H9 (cell line): ENCODE data around the gene ABCA12. TPM values are rescaled to one million over a fixed set of nuclear protein-coding genes. Genes with fewer than 3 reads are reported as not detected.

Experiments used
- DNase-seq: peaks from one replicate; pipeline ENCODE4 v3.0.0-alpha.2; 2017
- H2AFZ ChIP-seq: one replicate; pipeline ENCODE4 v1.6.1; 2013; ENCODE audit warnings: mild to moderate bottlenecking, low read length, control low read depth, moderate library complexity
- H2AK5ac ChIP-seq: 2 replicates; pipeline ENCODE4 v1.6.1; 2013; ENCODE audit warnings: low read length, control low read depth, mixed read lengths; ENCODE audit not compliant: insufficient read length
- H2BK120ac ChIP-seq: one replicate; pipeline ENCODE4 v1.6.1; 2013; ENCODE audit warnings: low read depth, mild to moderate bottlenecking, low read length, control low read depth, inconsistent platforms; ENCODE audit not compliant: poor library complexity, severe bottlenecking
- H2BK12ac ChIP-seq: 2 replicates; pipeline ENCODE4 v1.6.1; 2013; ENCODE audit warnings: low read length, control low read depth, mixed read lengths, low read depth; ENCODE audit not compliant: insufficient read length
- H2BK15ac ChIP-seq: 2 replicates; pipeline ENCODE4 v1.6.1; 2013; ENCODE audit warnings: low read depth, low read length, control low read depth
- H2BK20ac ChIP-seq: one replicate; pipeline ENCODE4 v1.6.1; 2013; ENCODE audit warnings: low read depth, mild to moderate bottlenecking, low read length, control low read depth, inconsistent platforms; ENCODE audit not compliant: poor library complexity, severe bottlenecking
- H2BK5ac ChIP-seq: 2 replicates; pipeline ENCODE4 v1.6.1; 2013; ENCODE audit warnings: low read length, control low read depth, mixed read lengths; ENCODE audit not compliant: insufficient read length
- H3K14ac ChIP-seq: 2 replicates; pipeline ENCODE4 v1.6.1; 2013; ENCODE audit warnings: low read length, control low read depth; ENCODE audit not compliant: insufficient read depth
- H3K18ac ChIP-seq: 2 replicates; pipeline ENCODE4 v1.6.1; 2013; ENCODE audit warnings: low read depth, mild to moderate bottlenecking, mixed read lengths, low read length, control low read depth; ENCODE audit not compliant: insufficient read length
- H3K23ac ChIP-seq: 2 replicates; pipeline ENCODE4 v1.6.1; 2013; ENCODE audit warnings: low read length, control low read depth, mixed read lengths, low read depth; ENCODE audit not compliant: insufficient read length
- H3K23me2 ChIP-seq: 2 replicates; pipeline ENCODE4 v1.6.1; 2013; ENCODE audit warnings: low read depth, mild to moderate bottlenecking, mixed read lengths, low read length, control low read depth; ENCODE audit not compliant: insufficient read length, poor library complexity, severe bottlenecking
- H3K27ac ChIP-seq: 2 replicates; pipeline ENCODE4 v1.5.1; 2013; ENCODE audit warnings: low read length, control low read depth, mixed read lengths, low read depth; ENCODE audit not compliant: insufficient read length
- H3K27me3 ChIP-seq: 2 replicates; pipeline ENCODE4 v1.6.1; 2013; ENCODE audit warnings: low read length, control low read depth, inconsistent platforms; ENCODE audit not compliant: insufficient read depth
- H3K4ac ChIP-seq: 2 replicates; pipeline ENCODE4 v1.6.1; 2013; ENCODE audit warnings: low read depth, mild to moderate bottlenecking, control low read depth, inconsistent platforms, low read length, moderate library complexity
- H3K4me1 ChIP-seq: 2 replicates; pipeline ENCODE4 v1.6.1; 2013; ENCODE audit warnings: low read length, control low read depth, inconsistent platforms; ENCODE audit not compliant: insufficient read depth
- H3K4me2 ChIP-seq: 2 replicates; pipeline ENCODE4 v1.6.1; 2013; ENCODE audit warnings: low read length, control low read depth, mixed read lengths; ENCODE audit not compliant: insufficient read length, insufficient read depth
- H3K56ac ChIP-seq: 2 replicates; pipeline ENCODE4 v1.6.1; 2013; ENCODE audit warnings: low read depth, mild to moderate bottlenecking, mixed read lengths, low read length, control low read depth; ENCODE audit not compliant: insufficient read length
- H3K79me1 ChIP-seq: 2 replicates; pipeline ENCODE4 v1.6.1; 2013; ENCODE audit warnings: low read depth, mild to moderate bottlenecking, moderate library complexity, low read length, control low read depth, inconsistent platforms; ENCODE audit not compliant: insufficient read depth, poor library complexity, severe bottlenecking
- H3K79me2 ChIP-seq: 2 replicates; pipeline ENCODE4 v1.6.1; 2013; ENCODE audit warnings: low read length, control low read depth, inconsistent platforms; ENCODE audit not compliant: insufficient read depth
- H3K9ac ChIP-seq: 2 replicates; pipeline ENCODE4 v1.6.1; 2013; ENCODE audit warnings: low read length, control low read depth, mixed read lengths; ENCODE audit not compliant: insufficient read length; ENCODE audit errors: extremely low read depth
- H3K9me3 ChIP-seq: one replicate; pipeline ENCODE4 v1.6.1; 2013; ENCODE audit warnings: low read depth, low read length, inconsistent platforms; ENCODE audit not compliant: control insufficient read depth
- H3T11ph ChIP-seq: one replicate; pipeline ENCODE4 v1.6.1; 2013; ENCODE audit warnings: mild to moderate bottlenecking, low read length, control low read depth, inconsistent platforms
- H4K20me1 ChIP-seq: one replicate; pipeline ENCODE4 v1.6.1; 2013; ENCODE audit not compliant: control insufficient read depth, insufficient read length, insufficient read depth
- H4K5ac ChIP-seq: 2 replicates; pipeline ENCODE4 v1.6.1; 2013; ENCODE audit warnings: low read depth, mild to moderate bottlenecking, mixed read lengths, low read length, control low read depth; ENCODE audit not compliant: insufficient read length
- H4K8ac ChIP-seq: replicated peaks from 2 replicates; pipeline ENCODE4 v1.6.1; 2013; ENCODE audit warnings: low read length, control low read depth, mixed read lengths, low read depth; ENCODE audit not compliant: insufficient read length
- H4K91ac ChIP-seq: 2 replicates; pipeline ENCODE4 v1.6.1; 2013; ENCODE audit warnings: low read depth, mild to moderate bottlenecking, moderate library complexity, mixed read lengths, low read length, control low read depth; ENCODE audit not compliant: insufficient read length
- H3K27ac Mint-ChIP-seq, 3 experiments: 2 replicates in 2 of 3; 3 replicates in 1 of 3; pipeline ENCODE4 v1.8.0; 2020 to 2021; ENCODE audit warnings: mixed read lengths in 3 of 3, mild to moderate bottlenecking in 1 of 3, moderate library complexity in 1 of 3
- H3K27me3 Mint-ChIP-seq: 2 replicates; pipeline ENCODE4 v1.8.0; 2021; ENCODE audit warnings: low read depth, mild to moderate bottlenecking, moderate library complexity, mixed read lengths
- H3K36me3 Mint-ChIP-seq, 3 experiments: 2 replicates in 2 of 3; 3 replicates in 1 of 3; pipeline ENCODE4 v1.8.0; 2020 to 2021; ENCODE audit warnings: low read depth in 3 of 3, mixed read lengths in 3 of 3; ENCODE audit not compliant: insufficient read depth in 1 of 3
- H3K4me1 Mint-ChIP-seq, 2 experiments: 2 replicates each; pipeline ENCODE4 v1.8.0; 2020; ENCODE audit warnings: mixed read lengths in 2 of 2
- H3K4me3 Mint-ChIP-seq, 2 experiments: 2 replicates in 1 of 2; 3 replicates in 1 of 2; pipeline ENCODE4 v1.8.0; 2020 to 2021; ENCODE audit warnings: mild to moderate bottlenecking in 2 of 2, mixed read lengths in 2 of 2, moderate library complexity in 1 of 2
- H3K9me3 Mint-ChIP-seq, 2 experiments: 2 replicates in 1 of 2; 3 replicates in 1 of 2; pipeline ENCODE4 v1.8.0; 2020; ENCODE audit warnings: mild to moderate bottlenecking in 2 of 2, mixed read lengths in 2 of 2, moderate library complexity in 1 of 2
- CTCF ChIP-seq: fragments of 200-600 bp; sonication (generic); conservative IDR thresholded peaks from 3 replicates; pipeline ENCODE4 v1.8.0; 2021; ENCODE audit warnings: antibody characterized with exemption, mild to moderate bottlenecking
- WGBS: extraction: QIAGEN DNeasy Blood & Tissue Kit; methylation state at CpG from one replicate; pipeline ENCODE4 v1.1.7; 2013; ENCODE audit warnings: missing lambda C conversion rate, low lambda C conversion rate, mixed read lengths; ENCODE audit not compliant: insufficient read length; ENCODE audit errors: extremely low coverage; 5-methylcytosine and 5-hydroxymethylcytosine counted together
- total RNA-seq: library from RNA; stranded (reverse); gene quantifications from 2 replicates; pipeline ENCODE4 v1.2.1, GENCODE V29; 2021

The ABCA12 gene
- total RNA-seq, 1 experiment from 2014 or later, result not detected

- H3K36me3 Mint-ChIP-seq, result no peaks in the 10 kb centered on the region
- Histone ChIP-seq H2BK120ac (no peak overlapping the region), H4K8ac (no peak overlapping the region), H3K9me3 (no peaks in the 10 kb centered on the region), H3K56ac (no peak overlapping the region), H3K4me2 (no peak overlapping the region), H2AK5ac (no peak overlapping the region), H2AFZ (no peak overlapping the region), H3K23ac (no peak overlapping the region), H3K79me2 (no peaks in the 10 kb centered on the region), H3K9ac (no peak overlapping the region), H3T11ph (no peak overlapping the region), H3K18ac (no peak overlapping the region), H3K4me1 (no peaks in the 10 kb centered on the region), H2BK20ac (no peak overlapping the region), H3K27me3 (no peaks in the 10 kb centered on the region), H3K27ac (no peak overlapping the region), H2BK15ac (no peak overlapping the region), H4K91ac (no peak overlapping the region), H3K79me1 (no peaks in the 10 kb centered on the region), H2BK12ac (no peak overlapping the region), H3K23me2 (no peaks in the 10 kb centered on the region), H4K5ac (no peak overlapping the region), H3K14ac (no peak overlapping the region), H3K4ac (no peak overlapping the region), H4K20me1 (no peaks in the 10 kb centered on the region), H2BK5ac (no peak overlapping the region)
- no peaks in the 10 kb centered on the region for H3K4me1 Mint-ChIP-seq
- no peak overlapping the region for H3K27ac Mint-ChIP-seq
- TF ChIP-seq CTCF, result no peak
- no peaks in the 10 kb centered on the region for H3K27me3 Mint-ChIP-seq
- no peaks in the 10 kb centered on the region for H3K9me3 Mint-ChIP-seq
- DNase-seq, result no peak
- H3K4me3 Mint-ChIP-seq, result no peak overlapping the region
- WGBS, result no CpG with 5 or more reads among the region's 6 CpGs
These were observed 39.6 kb downstream of the ABCA12 start for GRCh38 chr2:215098875-215099274.
